Measurements from ENCODE around the gene HES4.
A peak's percentile ranks its signal among the peaks of the same experiment; 100 is the strongest.

HES4 gene

GRCh38 chr1:1024771-1025699, 25.1 kb upstream of the HES4 start (continued):
- TF ChIP-seq ZNF362 (tag by site-specific recombination; IDR thresholded peaks at IDR 0.05) (no peak), GLIS1 (tag by site-specific recombination; IDR thresholded peaks at IDR 0.05) (peak; percentile 71), ZNF223 (tag by site-specific recombination; IDR thresholded peaks at IDR 0.05) (no peak), ZNF843 (tag by site-specific recombination; IDR thresholded peaks at IDR 0.05) (no peak), KLF10 (tag by site-specific recombination; IDR thresholded peaks at IDR 0.05) (no peak), WT1 (tag by site-specific recombination; IDR thresholded peaks at IDR 0.05) (peak; percentile 11; the same call in 1 of the 2 replicates), ZNF580 (tag by site-specific recombination; IDR thresholded peaks at IDR 0.05) (no peak), ZNF654 (tag by site-specific recombination; IDR thresholded peaks at IDR 0.05; ENCODE audit: low read depth) (no peak)

- Histone ChIP-seq H3K4me1 (ENCODE audit: control insufficient read depth, insufficient read depth, low read length) (peaks cover 3% of the 10 kb centered on the region; the same call in 1 of the 2 replicates), H3K36me3 (ENCODE audit: control insufficient read depth in 2 of 2, insufficient read depth in 1 of 2, low read length in 2 of 2) (peaks cover 0 to 50% of the 10 kb centered on the region in 2 experiments; a peak in 1 of 3 replicates), H3K27ac (ENCODE audit: extremely low read depth, low read depth, low read length) (no peak overlapping the region), H3K9me3 (ENCODE audit: control insufficient read depth, insufficient read depth, low read depth, low read length) (no peaks in the 10 kb centered on the region), H3K4me3 (ENCODE audit: low read depth, low read length) (no peak overlapping the region)
- ChIA-PET CTCF (interaction anchor here (0.9 to 2.0 kb wide), 3 partner anchors 22 to 119 kb away, joined by 4 to 8 read pairs (median 4); no protein-coding TSS in a partner anchor), POLR2A (no interaction called here)
- TF ChIP-seq ZNF175 (tag by site-specific recombination; IDR thresholded peaks at IDR 0.05) (no peak), PRDM1 (tag by site-specific recombination; IDR thresholded peaks at IDR 0.05) (no peak), ZIC2 (tag by site-specific recombination; IDR thresholded peaks at IDR 0.05) (no peak), ZNF645 (tag by site-specific recombination; IDR thresholded peaks at IDR 0.05) (no peak), ZNF501 (tag by site-specific recombination; IDR thresholded peaks at IDR 0.05) (no peak), SP3 (tag by site-specific recombination; IDR thresholded peaks at IDR 0.05) (no peak), ZEB2 (tag by site-specific recombination; IDR thresholded peaks at IDR 0.05) (0 out of 2 replicates have a peak, but pooled peaks have one; percentile 18), KLF1 (tag by site-specific recombination; IDR thresholded peaks at IDR 0.05) (peak; percentile 13; the same call in 1 of the 2 replicates), ZNF830 (tag by site-specific recombination; IDR thresholded peaks at IDR 0.05; ENCODE audit: low read depth) (no peak), ZNF2 (tag by site-specific recombination; IDR thresholded peaks at IDR 0.05) (no peak), ZNF341 (tag by site-specific recombination; IDR thresholded peaks at IDR 0.05; ENCODE audit: low read depth) (no peak), ZFP41 (tag by site-specific recombination; IDR thresholded peaks at IDR 0.05; ENCODE audit: borderline replicate concordance) (no peak), ZNF792 (tag by site-specific recombination; IDR thresholded peaks at IDR 0.05) (no peak), PRDM2 (tag by site-specific recombination; IDR thresholded peaks at IDR 0.05; ENCODE audit: borderline replicate concordance) (no peak), ZNF112 (tag by site-specific recombination; IDR thresholded peaks at IDR 0.05) (no peak), ZNF302 (tag by site-specific recombination; IDR thresholded peaks at IDR 0.05; ENCODE audit: low read depth) (no peak), SCRT2 (tag by site-specific recombination; IDR thresholded peaks at IDR 0.05) (no peak), ZNF610 (tag by site-specific recombination; IDR thresholded peaks at IDR 0.05; ENCODE audit: borderline replicate concordance) (no peak), ZNF785 (tag by site-specific recombination; IDR thresholded peaks at IDR 0.05) (no peak), GFI1B (tag by site-specific recombination; IDR thresholded peaks at IDR 0.05) (no peak), KLF9 (tag by site-specific recombination; IDR thresholded peaks at IDR 0.05; ENCODE audit: low read depth) (0 out of 2 replicates have a peak, but pooled peaks have one; percentile 29)
These were observed 24.4 kb upstream of the HES4 start for GRCh38 chr1:1024149-1024770.

Data from HEK293 (cell line).